ENCODE data around the gene DPY19L2.
"Not testable (repeated sequence)": the region's sequence is repeated elsewhere in the genome, so short reads cannot be mapped to it uniquely, and the experiment has no call there.

The DPY19L2 gene

DNA sequence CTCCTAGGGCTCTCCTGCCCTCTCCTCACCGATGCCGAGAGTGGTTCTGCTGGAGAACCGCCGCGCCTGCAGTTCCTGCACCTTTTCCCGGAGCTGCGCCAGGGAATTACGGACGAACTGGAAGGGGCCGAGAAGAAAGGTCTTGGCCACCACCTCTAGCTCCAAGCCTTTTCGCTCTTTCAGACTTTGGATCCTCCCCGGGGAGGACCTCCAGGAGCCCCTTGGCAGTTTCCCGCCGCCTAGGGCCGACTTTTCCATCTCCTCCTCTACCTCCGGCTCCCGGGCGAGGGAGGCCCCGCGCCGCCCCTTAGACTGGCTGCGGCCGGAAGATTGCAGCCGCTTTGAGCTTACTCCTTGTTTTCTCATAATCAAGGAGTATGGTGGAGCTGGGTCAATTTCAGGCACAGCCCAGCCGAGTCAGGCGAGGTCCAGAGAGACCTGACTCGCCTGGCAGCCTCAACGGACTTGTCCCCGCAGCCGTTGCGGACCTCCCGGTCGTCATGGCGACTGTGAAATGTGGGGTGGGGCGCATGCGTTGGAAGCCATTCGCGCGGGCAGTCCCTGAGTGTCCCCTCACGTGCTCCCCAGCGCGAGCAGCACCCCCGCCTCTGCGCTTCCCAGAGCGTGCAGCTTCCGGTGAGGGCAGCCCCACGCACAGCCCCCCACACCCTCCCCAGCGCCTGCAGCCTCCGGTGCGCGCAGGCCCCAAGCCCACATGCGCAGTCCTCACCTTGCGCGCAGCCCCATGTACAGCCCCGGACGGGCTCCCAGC is at the start of gene DPY19L2:
Gene DPY19L2, minus strand, starts transcription at position 466 of the 772 bp plus-strand sequence. Its CDS starts 100 bp downstream, at position 366.
- DNase-seq: peak; percentile 80 to 90
- no peak for TF ChIP-seq GATA1 (IDR thresholded peaks at IDR 0.05; ENCODE audit: low read depth, low read length)
- peak; percentile 37 for TF ChIP-seq POLR2A (IDR thresholded peaks at IDR 0.05; ENCODE audit: low read length)

DNA sequence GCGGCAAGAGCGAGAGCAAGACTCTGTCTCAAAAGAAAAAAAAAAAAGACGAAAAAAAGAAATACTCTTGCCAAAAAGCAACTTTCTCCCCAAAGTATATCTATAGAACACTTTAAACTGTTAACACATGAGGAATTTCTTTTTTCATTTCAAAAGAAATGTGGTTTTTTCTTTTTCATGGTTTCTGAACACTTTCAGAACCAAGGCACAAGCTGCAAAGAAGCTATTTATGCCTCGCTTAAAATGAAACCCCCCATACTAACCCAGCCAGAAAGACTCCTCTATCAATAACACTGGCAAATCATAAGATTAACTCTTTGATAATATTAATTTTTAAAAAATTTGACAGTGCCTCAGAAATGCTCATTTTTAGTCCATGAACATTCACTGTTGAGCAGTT is 48.6 kb upstream of the DPY19L2 start:
- DNase-seq: not testable (repeated sequence)

DNA sequence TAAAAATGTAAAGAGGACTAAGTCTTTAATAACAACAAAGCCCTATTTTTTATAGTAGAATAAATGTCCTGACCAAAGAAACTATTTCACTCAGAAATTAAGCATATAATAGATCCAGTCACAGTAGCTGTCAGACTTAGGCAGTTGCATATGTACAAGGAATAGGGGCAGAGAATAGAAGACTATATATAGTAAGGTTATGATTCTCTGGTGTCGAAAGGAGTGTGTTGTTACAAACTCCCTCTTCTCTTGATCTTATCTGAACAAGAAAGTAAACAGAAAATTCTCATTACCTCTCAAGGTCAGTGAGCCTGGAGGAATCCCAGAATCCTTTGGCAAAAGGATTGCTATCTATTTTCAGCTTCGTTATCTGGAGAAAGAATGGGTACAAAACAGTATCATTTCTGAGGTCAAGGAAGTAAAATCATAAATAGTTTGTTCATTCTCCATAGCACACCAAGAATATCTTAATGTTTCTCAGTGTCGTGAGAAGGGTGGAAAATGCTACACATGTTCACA is 46.9 kb upstream of the DPY19L2 start:
- DNase-seq: not testable (repeated sequence)

DNA sequence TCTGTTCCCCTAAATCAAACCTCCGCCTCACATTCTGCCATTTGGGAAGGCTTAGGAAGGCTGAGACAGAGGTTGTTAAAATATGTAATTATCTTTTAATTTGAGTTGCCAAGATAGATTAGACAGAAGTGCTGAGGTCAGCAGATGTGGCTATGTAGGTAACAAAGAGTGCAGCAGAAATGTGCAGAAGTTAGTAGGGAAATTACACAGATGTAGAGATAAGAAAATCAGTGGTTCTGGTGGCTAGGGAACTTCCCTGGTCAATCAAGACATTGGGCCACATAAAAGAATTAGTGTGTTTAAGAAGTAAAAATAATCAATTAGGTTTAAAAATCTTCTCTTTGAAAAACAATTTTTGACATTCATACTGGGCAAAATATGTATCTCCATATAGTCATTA is 46.1 kb upstream of the DPY19L2 start:
- DNase-seq: not testable (repeated sequence)

DNA sequence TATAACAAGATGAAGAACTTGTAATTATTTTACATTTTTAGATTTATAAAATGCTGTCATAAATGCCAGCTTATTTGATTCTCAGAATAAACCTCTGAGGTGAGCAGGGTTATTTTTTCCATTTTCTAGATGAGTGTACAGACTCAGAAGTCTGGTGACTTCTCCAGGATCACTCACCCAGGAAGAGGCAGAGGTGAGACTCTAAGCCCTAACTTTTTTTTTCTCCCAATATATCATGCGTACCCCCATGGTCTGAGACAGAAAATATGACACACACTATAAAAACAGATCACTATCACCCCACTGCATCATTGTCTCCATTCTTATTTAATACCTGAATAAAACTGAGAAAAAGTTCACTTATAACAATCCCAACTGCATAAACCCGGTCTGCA is 45.4 kb upstream of the DPY19L2 start:
- not testable (repeated sequence) for DNase-seq

DNA sequence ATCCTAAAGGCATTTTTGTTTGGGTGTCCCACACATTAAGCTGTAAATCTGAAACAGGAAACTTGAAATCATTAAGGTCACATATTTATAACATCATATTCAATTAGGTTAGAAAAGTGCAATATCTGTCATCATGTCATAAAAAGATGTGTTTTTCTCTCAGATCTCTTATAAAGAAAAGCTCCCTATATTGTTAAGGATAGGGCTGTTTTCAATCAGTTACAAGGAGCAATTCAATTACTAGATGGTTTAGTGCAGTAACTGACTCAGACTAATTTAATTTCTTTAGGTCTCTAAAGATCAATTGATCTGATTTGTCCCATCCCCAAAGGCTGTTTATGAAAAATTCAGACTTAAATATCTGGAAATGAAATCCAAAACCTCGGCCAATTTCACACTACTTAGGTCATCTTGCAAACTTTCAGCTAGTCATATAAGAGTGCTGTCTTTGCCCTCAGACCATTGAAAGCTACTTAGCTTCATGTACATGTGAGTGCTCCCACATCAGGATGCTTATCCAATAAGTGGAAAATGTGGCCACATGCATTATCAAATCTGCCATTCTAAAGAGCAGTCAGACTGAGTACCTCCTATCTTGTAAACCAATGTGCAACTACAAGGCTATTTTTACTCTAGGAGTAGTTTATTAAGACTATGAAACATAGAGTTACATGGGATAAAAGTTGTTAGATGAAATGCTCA is 44.8 kb upstream of the DPY19L2 start:
- DNase-seq: not testable (repeated sequence)

DNA sequence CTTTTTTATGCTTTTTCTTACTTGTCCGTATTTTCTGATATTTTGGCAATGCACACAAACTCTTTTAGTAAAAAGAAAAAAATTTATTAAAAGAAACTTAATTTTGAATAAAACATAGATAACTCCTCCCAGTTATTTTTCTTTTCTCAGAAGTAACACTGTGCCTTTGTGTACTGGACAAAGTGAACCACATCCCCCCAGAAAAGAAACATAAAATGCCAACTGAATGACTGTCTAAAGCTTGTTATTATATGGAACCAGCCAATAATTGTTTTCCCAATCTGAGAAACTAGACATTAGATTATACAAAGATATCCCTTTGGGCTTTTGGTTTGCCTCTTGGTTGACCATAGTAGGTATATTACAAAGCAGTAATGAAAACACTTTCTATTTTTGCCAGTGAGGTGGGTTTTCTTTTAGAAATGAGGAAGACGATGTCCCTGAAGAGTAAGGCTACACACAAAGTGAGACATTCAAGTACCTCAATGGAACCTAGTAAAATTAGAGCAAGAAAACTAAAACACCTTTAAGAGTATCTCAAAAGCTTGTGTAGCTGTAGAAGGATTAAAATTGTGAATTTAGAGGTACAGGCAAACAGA is 44.2 kb upstream of the DPY19L2 start:
- DNase-seq: not testable (repeated sequence)

DNA sequence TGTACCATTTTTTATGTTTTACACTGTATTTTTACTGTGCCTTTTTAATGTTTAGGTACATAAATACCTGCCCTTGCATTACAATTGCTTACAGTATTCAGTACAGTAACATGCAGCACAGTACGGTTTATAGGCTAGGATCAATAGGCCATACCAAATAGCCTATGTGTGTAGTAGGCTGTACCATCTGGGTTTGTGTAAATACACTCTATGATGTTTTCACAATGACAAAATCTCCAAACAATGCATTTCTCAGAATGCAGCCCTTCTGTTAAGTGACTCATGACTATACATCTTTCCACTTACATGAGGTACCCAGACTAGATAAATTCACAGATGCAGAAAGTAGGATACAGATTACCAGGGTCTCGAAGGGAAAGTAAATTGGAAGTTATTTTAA is 43.0 kb upstream of the DPY19L2 start:
- DNase-seq: not testable (repeated sequence)

DNA sequence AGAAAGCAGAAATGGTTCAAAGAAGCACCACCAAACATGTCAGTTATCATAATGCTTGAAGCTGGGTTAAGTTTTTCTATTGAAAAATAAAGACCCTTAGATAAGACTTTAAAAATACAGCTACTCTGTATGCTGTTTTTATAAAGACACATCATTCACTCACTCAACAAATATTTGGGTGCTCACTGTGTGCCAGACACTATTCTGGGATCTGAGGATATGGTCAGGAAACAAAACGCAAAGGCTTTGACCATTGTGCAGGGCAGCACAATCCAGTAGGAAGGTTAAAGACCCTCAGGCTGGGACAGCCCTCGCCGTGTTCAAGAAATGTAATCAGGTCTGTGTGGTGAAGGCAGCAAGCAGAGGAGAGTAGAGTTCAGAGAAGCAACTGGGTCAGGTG is 38.0 kb upstream of the DPY19L2 start:
- no peak for DNase-seq
- TF ChIP-seq POLR2A (IDR thresholded peaks at IDR 0.05; ENCODE audit: low read length) (no peak), GATA1 (IDR thresholded peaks at IDR 0.05; ENCODE audit: low read depth, low read length) (no peak)

DNA sequence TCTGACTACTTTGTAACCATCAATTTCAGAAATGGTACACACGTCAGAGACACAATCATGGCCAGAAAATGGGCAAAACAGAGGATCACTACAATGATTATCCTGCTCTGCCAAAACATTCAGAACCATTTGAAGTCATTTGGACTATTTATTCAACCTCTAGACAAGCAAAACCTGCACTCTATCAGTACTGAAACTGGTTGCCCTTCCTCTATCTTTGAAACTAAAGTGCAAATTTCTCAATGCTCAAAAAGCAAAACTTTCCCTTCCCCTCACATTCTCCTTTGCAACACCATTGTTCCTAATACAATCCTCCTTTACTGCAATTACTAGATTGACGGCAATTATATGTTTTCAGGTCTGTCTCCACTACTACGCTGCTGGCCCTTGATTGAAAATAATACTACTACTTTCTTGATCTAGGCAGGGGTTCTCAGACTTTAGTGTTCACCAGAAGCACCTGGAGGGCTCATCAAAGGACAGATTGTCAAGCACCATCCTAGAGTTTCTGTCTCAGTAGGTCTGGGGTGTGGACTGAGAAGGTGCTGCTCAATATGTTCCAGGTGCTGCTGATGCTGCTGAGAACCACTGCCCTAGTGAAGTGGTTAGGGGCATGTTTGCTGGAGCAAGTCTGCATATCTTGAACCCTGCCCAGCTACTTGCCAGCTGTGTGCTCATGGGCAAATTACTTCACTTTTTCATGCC is 31.5 kb upstream of the DPY19L2 start:
- not testable (repeated sequence) for DNase-seq

DNA sequence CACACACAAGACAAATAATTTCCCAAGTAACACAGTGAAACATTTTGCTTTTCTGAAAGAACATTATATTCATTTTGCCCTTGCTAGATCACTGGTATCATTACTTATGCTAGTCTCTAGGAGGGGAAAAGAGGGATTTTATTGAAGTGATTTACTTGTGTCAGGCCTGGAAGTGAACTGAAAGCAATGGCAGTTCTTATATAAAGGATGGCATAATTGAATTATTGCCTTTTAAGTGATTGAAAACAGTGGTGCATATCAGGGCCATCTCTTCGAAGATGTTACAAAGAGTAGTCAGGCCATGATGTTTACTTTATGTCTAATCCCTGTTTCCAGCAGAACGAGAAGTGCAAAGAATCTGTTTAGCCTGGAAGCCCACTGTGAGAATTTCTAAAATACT is 30.7 kb upstream of the DPY19L2 start:
- not testable (repeated sequence) for DNase-seq

DNA sequence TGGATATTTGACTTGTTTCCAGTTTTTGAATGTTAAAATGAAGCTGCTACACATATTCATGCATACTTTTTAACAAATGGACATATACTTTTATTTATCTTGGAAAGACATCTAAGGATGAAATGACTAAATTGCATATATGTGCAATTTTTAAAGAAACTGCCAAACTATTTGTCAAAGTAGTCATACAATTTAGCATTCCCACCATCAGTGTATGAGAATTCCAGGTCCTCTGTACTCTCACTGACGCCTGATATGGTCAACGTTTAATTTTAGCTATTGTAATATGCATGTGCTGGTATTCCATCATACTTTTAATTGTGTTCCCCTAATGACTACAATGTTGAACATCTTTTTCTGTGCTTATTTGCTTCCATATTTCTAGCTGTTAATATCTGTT is 22.5 kb upstream of the DPY19L2 start:
- DNase-seq: not testable (repeated sequence)

DNA sequence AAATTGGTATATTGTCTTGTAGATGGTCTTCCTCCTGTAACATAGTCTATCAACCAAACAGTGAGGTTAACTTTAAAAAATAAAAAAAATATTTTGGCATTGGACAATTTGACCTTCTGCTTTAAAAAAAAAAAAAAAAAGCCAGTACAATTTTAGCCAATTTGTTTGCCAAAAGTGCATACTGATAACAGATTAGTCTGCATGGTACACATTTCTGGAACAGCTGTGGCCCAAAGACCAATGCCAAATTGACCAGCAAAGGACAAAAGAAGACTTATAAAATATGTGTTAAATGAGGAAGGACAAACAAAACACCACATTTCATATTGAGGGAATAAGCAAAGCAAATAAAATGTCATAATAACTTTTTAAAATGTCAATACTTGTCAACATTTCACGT is 20.8 kb upstream of the DPY19L2 start:
- DNase-seq: not testable (repeated sequence)

DNA sequence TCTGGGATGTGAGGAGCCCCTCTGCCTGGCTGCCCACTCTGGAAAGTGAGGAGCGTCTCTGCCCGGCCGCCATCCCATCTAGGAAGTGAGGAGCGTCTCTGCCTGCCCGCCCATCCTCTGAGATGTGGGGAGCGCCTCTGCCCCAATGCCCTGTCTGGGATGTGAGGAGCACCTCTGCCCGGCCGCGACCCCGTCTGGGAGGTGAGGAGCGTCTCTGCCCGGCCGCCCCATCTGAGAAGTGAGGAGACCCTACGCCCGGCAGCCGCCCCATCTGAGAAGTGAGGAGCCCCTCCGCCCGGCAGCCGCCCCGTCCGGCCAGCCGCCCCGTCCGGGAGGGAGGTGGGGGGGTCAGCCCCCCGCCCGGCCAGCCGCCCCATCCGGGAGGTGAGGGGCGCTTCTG is 18.3 kb upstream of the DPY19L2 start:
- DNase-seq: not testable (repeated sequence)

DNA sequence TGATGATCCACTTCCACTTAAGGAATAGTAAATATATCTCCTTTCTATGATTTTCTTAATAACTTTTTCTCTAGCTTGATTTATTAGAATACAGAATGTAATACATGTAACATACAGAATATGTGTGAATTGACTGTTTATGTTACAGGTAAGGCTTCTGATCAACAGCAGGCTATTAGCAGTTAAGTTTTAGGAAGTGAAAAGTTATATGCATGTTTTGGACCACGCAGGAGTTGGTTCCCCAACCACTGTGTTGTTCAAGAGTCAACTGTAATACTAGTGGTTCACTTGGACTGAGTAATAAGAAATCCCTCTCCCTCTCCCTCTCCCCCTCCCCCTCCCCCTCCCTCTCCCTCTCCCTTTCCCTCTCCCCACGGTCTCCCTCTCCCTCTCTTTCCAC is 17.5 kb upstream of the DPY19L2 start:
- not testable (repeated sequence) for DNase-seq

DNA sequence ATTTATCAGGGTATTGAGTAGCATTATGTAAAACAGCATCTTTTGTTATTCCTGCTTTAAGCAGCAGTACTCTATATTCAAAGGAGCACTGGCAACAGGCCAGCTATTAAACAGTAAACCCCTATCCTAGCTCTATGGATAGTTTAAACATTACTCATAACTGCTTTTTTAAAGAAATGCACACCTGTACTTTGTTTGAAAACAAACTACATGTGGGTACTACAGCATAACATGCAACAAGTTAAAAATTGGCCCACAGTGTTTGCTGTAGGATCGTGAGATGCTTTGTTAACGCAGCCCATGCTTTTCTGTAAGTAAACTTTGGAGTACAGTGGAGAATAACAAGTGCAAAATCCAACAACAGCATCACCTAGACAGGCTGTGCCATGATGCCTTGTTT is 14.3 kb upstream of the DPY19L2 start:
- DNase-seq: not testable (repeated sequence)

DNA sequence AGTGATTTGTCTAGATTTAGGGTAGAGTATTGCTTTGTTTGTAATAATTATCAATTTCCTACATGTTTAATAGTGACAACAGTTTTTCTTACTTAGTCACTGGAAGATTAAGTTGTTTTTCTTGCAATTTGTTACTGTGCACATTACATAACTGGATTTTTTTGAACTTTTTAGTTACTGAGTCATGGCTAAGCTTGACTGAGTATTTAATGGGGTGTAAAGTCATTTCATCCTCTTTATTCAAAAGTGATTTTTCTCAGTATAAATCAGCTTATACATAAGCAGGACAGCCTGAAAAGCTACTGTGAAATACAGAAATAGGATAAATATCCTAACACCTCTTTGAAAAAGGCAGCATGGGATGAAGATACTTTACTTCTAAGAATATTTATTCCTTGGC is 12.5 kb upstream of the DPY19L2 start:
- not testable (repeated sequence) for DNase-seq

DNA sequence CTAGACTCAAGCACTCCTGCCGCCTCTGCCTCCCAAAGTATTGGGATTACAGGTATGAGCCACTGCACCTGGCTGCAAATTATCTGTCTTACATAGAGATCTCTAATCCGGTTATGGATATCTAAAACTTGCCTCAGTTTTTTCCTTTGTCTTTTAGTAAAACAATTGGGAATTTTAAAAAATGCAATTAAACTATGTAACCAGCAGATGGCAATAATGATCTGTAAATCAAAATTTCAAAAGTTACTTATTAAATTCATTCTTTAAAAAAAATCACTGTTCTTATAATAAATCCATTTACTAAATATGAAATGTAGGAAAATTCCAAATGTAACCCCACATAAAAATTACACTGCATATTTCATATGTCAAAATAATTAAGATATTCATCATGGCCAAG is 4.3 kb upstream of the DPY19L2 start:
- peak in 1 of 2 experiments; percentile 1 for DNase-seq

DNA sequence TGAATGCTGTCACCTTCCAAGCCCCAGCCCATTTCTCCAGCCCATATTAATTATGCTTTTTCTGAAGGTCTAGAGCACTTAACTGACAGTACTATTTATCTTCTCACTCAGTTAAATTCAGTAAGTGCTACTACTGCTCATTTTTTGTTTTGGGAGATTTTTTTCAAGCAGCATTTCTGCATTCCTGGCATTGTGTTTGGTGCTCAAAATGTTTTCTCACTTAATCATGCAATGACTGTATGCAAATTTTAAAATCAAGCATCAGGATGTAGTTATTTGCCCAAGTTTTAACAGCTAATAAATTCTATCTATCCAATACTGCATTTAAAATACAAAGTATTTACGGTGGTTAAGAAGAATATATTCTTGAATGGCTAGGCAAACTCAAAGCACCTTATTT is 1.6 kb upstream of the DPY19L2 start:
- DNase-seq: not testable (repeated sequence)

DNA sequence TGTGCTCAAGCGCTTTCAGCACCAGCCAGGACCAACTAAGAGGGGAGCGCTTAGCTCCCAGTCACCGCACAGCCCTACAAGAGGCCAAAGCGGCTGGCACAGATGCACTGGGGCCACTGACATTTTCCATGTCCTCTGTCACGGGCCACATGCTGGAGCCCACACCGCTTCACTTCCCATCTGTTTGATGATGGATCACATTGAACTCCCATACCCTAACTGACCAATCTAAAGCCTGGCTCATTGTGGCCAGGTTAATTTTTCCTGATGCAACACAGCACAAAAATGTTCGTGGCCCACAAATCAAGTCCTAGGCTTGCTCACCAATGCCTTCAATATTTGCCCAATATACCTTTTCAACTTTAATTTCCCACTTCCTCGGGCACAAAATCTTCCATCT is 1.1 kb upstream of the DPY19L2 start:
- DNase-seq: not testable (repeated sequence)

Measured in erythroblast (primary cell).